Effector CD8-positive, alpha-beta T cell (primary cell): ENCODE measurements around the gene BTG1.

Source experiments
- DNase-seq: peaks from one replicate; lab custom pipeline; 2025; lab: John Stamatoyannopoulos, UW

BTG1 gene

DNA sequence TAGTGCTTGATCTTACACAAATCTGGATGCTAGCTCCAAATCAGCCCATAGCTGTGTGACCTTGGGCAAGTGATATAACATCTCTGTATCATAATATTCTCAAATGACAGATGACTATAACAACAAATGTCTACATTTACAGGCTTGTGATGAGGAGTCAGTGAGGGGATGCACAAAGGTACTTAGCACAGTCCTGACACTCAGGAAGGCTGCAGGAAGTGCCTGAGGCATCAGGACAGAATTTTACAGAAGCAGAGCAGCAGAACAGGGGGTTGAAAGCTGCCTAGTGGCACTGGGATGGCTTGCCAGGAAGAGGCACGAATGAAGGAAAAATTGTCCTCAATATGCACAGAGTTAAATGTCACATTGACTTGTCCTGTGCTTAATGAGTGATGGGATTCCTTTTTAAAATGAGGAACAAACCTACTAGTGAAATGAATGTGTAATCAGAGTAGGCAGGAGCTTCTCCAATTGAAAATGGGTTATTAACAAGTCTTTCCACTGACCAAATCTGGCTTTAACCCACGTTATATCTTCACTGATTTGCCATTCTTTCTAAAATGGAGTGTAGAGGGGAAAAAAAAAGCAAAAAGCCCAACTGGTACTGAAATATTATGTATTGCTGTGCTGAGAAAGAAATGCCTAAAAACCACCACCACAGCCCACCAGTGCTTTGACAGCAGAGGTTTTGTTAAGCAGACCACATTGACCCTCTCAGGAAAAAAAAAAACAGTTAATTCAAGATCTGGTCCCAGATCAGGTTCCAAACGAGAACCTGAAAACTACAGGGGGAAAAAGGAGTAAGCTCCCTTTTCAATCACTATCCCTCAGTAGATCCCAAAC is 11.6 kb downstream of the BTG1 start:
- no peak for DNase-seq

DNA sequence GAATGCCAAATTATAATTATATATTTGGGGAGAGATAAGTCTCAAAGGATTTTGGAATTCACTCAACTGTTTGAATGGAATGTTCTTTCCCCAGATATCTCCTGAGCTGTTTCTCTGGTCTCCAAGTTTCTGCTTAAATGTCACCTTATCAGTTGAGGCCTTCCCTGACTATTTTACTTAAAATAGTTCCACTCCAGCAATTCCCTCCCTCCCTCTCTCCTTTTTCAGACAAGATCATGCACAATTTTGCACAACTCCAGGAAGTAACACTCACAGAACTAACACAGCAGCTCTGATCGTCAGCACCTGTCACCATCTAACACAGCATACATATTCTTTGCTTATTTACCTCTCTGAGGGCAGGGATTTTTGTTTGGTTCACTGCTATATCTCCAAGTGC is 12.5 kb downstream of the BTG1 start:
- DNase-seq, result no peak

DNA sequence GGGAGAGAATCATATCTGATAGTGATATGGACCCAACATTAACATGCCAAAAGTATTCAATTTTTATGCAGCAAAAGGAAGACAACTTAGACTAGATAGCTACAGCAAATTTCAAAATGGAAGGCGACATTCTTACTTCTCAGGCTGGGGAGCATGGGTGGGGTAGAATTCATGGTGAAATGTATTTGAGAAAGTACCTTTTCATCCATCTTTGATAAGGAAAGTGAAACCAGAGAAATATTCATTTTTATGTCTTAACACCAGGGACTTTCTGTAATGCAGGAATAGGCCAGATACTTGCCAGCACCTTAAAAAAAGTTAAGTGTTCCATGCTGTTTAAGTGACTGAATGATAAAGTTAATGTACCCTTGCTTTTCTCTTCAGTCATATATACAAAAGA is 13.4 kb downstream of the BTG1 start:
- no peak for DNase-seq

DNA sequence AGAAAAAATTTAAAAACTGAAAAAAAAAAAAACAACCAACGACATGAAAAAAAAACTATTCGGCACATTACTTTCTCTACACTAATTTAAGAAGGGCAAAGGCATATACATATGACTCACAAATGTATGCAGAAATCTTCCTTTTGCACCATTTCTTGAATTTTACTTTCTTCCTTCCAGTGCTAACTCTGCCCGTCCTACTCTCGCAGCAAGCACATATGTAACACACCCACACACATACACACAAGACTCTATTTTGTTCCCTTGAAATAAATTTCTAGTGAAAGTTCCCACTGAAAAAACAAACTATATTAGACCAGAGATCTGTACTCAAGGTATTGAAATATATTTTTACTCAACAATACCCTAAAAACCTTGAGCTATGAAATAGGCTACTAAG is 14.6 kb downstream of the BTG1 start:
- no peak for DNase-seq

DNA sequence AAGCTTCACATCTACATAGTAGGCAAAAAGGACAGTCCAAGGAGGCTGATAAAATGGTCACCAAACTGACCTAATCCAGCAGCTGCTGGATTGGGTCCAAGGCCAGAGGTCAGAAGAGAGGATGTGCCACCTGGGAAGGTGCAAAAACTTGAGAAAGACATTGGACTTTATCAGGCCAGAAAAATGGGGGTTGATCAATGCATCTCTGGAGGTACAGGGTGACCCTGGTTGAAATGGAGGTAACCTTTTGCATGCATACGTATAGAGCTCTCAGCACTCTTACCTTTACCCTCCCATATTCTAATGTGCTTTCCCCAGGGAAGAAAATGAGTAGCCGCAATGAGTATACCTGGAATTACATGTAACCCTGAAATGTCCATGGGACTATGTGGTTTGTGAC is 16.0 kb downstream of the BTG1 start:
- no peak for DNase-seq

DNA sequence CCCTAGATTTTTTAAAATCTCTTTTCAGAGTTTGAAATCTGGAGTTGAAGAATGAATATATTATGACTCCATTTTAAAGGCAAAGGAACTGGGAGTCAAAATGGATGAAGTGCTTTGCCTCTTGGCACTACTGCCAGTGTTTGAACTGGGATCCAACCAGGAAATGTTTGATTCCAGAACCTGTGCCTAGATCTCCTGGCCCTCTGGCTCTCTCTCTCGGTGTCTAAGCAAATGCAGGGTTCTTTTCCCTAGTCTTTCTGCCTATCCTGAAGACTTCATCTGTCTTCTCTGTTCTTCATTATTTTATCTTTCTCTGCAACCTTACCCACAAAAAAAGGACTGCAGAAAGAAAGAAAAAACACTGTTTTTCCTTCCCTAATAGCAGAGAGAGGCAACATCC is 17.0 kb downstream of the BTG1 start:
- DNase-seq, result no peak

DNA sequence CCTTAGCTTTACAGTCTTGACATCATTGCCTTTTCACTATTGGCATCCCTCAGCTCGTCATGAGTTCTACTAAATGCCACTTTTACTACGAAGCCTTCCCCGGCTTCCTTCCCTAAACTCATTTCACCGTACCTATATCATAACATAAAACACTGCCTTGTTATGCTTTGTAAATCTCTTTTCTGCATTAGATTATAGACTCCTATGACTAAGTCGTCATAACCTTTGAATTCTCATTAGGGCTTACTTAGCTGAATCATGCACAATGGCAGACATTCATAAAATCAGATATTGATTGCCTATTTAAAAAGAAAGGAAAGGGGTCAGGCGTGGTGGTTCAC is 21.0 kb downstream of the BTG1 start:
- DNase-seq, result no peak

DNA sequence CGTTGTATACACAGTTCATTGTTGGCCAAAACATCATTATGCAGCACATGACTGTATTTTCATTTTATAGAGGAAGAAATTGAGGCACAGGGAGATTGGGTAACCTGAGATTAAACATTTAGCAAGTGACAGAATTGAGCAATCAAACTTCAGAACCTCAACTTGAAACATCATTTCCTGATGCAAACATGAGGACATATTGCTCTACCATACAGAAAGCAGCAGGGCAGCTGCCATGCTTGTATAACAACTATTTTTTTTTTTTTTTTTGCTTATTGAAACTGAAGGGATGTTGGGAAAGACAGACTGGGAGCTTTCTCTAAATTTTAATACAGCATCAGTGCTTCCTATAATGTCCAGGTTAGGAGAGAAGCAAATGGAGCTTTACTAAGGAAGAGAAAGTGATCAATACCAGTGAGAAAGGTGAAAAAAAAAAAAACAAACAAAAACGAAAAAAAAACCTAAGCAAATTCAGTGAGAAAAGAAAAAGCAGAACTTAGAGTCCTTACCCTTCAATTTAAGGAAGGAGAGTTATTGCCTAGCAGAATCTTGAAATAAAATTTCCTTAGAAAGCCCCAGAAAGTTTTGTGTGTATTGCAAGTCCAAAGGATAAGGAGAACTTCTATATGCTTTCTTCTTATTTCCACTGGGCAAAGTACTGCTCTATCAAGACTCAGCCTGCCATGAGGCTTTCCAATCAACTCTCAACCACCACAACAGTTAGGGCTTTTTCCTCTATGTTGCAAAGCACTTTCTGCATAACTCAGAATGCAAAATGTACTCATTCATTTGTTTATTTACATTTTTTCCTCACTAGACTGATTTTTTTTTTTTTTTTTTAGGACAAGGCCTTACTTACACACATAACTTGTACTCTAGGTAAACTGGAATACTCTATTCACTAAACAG is 21.6 kb downstream of the BTG1 start:
- no peak for DNase-seq

DNA sequence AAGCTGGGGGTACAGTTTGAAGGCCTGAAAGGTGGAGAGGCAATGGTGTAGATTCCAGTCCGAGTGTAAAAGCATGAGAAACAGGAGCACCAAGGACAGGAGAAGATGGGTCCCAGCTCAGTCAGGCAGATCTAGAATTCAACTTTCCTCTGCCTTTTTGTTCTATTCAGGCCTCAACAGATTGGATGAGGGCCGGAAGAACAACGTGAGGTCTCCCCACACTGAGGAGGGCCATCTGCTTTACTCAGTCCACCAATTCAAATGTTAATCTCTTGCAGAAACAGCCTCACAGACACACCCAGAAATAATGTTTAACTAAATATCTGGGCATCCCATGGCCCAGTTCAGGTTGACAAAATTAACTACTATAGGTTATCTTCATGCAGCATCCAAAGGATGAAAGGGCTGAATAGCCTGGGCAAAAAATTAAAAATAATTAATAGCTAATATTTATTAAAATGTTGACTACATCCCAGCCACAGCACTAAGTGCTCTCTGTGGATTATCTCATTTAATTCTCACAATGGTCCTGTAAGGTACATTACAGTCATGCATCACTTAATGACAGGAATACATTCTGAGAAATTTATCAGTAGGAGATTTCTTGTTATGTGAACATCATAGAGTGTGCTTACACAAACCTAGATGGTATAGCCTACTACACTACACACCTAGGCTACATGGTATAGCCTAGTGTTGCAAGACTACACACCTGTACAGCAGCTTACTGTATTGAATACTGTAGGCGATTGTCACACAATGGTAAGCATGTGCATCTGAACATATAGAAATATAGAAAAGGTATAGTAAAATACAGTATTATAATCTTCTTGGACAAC is 22.5 kb downstream of the BTG1 start:
- no peak for DNase-seq

DNA sequence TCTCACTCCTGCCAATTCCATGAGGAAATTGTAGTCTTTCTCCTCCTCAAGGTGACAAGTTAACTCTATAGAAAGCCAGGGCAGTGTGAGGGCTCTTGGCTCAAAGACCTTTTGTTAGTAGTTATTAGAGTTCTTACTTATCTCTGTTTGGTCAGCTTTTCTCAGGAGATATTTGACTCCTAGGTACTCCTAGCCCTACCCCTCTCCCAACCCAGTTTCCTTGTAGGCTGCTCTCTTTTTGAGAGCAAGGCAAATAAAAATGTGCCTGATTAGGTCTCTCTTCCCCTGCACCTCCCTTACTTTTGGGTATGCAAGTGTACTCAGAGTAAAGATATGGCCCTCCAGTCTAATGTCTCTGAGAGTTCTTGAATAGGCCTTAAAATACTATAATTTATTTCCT is 23.8 kb downstream of the BTG1 start:
- no peak for DNase-seq

DNA sequence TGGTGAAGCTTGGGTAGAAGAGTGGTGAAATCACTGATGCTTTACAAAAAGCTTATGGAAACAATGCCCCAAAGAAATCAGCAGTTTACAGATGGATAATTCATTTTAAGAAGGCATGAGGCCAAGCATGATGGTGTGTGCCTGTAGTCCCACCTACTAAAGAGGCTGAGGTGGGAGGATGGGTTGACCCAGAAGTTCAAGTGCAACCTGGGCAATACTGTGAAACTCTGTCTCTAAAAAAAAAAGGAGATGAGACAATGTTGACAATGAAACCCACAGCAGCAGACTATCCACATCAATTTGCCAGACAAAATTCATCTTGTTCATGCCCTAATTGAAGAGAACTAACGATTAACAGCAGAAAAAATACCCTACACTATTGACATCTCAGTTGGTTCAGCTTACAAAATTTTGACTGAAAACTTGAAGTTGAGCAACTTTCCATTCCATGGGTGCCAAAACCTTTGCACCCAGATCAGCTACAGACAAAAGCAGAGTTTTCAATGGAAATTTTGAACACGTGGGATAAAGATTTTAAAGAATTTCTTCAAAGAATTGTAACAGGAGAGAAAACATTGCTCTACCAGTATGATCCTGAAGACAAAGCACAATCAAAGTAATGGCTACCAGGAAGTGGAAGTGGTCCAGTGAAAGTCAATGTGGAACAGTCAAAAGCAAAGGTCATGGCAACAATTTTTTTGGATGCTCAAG is 26.7 kb downstream of the BTG1 start:
- DNase-seq, result no peak

DNA sequence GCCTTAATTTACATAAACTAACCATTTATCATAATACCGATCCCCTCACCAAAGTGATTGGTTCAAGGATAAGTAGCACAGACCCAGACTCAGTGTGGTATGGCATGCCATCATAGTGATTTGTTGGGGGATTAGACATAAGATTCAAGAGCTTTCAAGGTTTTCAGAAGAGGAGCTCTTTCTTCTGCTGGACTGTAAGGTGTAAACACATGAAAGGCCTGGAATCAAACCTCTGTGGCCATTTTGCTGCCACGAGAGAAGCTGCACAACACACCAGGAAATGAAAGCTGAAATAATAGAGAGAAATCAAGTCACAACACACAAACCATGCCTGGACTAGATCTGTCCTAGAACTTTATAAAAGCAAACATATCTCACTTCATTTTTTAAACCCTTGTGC is 30.8 kb downstream of the BTG1 start:
- DNase-seq, result no peak

DNA sequence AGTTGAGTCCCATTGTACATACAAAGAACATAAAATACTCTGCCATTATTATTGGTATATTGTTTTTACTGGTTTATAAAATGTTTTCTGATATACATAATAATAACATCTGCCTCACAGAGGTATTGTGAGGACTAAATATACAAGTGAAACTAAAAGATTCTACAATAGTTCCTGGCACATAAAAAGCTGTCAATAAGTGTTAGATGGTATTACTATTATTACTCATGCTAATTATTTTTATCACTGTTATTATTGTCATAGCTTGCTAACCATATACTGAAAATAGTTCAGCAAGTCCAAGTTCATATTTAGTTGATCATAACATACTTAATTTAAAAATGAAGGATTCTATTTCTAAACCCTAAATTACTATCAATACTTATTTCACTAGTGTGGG is 34.4 kb downstream of the BTG1 start:
- no peak for DNase-seq

DNA sequence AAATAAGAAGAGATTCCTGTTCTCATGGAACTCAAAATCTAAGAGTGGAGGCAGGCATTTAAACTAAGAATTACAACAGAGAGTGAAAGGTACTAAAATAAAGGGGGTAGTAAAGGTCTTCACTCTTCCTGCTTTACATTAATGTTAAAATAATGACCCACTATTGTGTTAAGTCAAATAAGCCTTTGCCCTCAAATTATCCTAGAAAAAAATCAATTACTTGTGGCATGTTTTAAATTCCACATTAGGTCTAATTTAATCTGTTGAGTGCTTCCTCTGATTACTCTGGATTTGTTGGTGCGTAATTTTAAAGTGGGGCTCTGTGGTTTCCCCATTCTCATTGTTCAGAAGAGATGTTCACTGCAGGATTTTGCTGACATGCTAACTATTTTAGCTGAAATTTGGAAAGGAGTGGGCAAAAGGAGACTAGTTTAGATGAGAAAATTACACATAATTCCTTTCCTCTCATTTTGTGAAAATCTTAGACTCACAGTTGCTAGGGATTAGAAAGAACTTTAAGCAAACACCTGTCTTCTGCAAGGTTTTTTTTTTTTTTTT is 35.5 kb downstream of the BTG1 start:
- no peak for DNase-seq

DNA sequence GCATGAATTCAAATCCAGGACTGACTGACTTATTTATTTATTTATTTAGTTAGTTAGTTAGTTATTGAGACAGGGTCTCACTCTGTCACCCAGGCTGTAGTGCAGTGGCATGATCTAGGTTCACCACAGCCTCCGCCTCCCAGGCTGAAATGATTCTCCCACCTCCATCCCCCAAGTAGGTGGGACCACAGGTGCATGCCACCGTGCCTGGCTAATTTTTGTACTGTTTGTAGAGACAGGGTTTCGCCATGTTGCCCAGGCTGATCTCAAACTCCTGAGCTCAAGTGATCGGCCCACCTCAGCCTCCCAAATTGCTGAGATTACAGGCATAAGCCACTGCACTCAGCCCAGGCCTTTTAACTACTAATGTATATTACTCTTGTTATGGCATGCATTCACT is 36.0 kb downstream of the BTG1 start:
- DNase-seq, result no peak

DNA sequence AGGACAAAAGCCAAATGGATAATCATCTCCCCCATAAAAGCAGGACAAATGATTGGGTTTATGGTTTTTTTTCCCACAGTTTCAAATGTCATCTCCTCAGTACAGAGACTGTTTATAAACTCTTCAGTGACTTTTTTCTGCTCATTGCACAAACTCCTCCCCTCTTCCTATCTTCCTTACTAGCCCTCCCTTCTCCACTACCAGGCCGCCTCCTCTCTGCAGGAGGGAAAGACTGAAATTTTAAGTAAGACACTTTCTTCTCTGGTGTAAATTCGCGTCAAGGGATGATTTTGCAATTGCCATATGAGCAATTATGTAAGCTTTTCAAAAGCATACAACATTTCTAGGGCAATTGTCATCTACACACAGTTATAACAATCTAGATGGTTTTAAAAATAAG is 37.0 kb downstream of the BTG1 start:
- no peak for DNase-seq

DNA sequence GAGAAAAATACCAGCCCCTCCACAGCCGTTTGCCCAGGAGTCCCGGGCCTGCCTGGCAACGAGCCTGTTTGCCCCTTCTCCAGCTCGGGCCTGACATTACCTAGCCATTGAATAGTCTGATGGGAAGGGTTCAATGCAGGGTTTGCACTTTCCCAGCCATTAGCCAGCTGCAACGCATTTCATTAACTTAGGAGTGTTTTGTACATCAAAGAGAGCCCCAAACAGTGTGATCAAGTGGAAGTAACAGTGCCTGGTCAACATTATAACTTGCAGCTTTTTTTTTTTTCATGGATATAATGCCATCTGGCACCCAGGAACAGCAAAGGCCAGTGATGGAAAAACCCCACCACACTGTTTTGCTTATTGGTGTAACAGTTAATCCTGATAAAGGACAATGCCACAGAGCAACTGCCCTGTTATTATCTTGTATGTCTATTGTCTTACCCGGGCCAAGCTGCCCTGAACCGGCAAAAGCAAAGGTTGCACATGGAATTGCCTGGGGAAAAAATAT is 38.0 kb downstream of the BTG1 start:
- DNase-seq, result no peak

DNA sequence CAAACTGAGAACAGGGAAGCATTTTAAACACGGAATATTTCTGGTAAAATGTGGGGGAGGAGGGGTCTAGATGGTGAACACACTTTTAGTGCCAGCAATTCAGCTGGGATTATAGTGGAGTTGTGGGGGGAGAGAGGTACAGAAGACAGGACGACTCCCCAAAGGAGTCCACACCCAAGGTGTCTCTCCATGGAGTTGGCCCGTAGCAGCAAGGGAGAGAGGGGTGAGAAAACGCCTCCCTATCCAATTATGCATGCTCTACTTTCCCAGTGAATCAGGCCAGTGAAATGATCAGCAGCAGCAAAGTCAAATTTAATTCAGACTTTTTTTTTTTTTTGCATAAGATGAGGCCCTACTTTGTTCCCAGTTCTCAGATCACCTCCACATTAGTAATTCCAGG is 38.6 kb downstream of the BTG1 start:
- DNase-seq, result no peak

DNA sequence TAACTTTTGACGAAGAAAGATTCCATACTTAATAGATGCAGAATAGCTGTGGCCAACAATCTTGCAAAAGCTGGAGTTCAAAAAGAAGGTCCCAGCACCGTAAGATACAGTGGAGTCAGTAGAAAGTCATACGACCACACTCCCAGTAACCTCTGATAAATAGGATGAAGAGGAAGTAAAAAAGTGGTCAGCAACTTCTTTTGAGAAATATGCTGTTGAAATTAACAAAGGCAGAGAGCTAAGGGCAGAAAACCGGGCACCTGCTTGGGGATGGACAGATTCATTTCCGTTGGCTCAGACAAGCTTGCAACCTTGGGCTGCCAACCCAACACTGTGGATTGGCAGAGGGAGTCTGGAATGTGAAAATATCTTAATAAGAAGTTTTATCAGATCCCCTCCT is 40.0 kb downstream of the BTG1 start:
- DNase-seq, result no peak

DNA sequence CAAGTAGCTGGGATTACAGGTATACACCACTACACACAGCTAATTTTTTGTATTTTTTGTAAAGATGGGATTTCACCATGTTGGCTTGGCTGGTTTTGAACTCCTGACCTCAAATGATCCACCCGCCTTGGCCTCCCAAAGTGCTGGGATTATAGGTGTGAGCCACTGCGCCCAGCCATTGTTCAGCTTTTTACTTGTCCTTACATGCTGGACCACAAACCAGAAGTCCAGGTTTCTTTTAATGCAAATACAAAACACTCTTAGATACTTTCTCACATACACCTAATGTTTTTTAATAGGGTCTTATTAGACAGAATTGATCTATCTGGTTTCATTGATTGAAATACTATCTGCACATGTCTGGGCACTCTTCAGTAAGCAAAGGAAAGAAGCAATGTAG is 40.5 kb downstream of the BTG1 start:
- no peak for DNase-seq

DNA sequence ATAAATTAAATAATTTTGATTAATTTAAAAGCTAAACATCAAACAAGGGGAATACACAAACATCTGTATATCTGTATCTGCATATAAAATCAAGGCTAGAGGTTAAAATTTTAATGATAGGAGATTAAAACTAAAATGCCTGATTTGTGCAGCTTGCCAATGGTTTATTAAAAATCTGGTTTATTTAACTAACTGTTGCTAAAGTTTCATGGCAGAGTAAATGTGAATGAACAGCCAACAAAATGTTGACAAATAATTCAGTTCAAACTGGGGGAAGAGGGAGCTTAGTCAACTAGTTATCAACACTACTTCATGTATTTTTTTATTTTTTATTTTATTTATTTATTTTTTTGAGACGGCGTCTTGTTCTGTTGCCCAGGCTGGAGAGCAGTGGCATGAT is 43.0 kb downstream of the BTG1 start:
- no peak for DNase-seq
